ENCODE measurements around the gene ARPP21.

DNA sequence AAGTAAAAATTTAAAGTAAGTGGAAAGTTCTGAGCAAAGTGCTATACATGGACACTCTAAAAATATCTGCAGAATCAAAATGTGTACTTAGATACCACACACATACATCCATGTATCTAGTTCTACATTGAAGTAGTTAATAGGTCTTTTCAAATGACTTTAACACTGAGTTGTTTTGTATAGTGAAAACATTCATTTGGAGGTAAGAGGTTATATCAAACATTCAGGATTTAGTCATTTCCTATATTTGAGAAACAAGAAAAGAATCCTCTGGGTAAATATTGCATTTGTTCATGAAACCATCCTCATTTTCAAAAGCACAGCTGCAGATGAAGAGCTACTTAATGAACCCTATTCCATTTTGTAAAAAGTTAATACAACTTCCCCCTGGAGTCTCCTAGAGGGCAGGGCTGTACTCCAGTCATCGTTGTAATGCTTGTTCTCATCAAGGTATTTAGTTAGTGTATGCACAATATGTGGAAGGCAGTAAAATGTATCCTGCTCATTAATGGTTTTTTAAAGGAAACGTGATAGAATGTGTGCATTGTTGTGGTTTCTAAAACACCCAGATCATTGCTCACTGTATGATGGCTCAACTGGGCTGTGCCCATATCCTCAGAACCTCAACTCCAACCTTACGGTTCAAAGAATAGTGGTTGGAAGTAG is 26.2 kb downstream of the ARPP21 start:
- TF ChIP-seq POLR2A (IDR thresholded peaks at IDR 0.05) = no peak
- TF ChIP-seq, protein P1, sequence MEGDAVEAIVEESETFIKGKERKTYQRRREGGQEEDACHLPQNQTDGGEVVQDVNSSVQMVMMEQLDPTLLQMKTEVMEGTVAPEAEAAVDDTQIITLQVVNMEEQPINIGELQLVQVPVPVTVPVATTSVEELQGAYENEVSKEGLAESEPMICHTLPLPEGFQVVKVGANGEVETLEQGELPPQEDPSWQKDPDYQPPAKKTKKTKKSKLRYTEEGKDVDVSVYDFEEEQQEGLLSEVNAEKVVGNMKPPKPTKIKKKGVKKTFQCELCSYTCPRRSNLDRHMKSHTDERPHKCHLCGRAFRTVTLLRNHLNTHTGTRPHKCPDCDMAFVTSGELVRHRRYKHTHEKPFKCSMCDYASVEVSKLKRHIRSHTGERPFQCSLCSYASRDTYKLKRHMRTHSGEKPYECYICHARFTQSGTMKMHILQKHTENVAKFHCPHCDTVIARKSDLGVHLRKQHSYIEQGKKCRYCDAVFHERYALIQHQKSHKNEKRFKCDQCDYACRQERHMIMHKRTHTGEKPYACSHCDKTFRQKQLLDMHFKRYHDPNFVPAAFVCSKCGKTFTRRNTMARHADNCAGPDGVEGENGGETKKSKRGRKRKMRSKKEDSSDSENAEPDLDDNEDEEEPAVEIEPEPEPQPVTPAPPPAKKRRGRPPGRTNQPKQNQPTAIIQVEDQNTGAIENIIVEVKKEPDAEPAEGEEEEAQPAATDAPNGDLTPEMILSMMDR (IDR thresholded peaks at IDR 0.05) = no peak

Measured in esophagus squamous epithelium (tissue), 4 donors.